ENCODE results near the gene ANO2.

DNA sequence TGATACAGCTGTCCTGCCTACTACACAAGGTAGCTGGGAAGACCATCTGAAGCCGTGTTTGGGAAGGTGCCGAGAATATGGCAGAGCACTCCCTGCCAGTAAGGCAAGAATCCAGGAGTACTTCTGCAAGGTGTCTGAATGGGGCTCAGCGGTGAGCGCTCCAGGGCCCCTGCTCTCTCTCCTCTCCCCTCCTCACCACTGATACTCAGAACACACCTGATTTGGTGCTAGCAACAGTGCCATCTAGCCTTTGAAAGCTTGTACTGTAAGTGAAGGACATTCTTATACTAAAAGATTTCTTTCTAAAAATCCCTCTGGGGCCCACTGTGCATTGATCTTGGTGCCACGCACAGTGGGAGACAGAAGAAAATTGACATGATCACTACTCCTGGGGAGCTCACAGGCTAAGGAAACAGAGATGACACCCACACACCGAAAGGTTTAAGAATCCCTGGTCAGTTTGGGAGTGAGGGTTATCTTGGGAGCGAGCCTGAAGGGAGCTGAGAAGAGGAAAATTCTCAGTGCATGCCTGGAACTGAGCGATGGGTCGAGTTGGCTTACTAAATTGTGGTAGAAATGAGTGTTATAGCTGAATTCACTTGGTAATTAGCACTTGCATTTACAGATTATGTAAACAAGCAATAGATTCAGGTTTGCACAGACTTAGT, 296.2 kb downstream of the ANO2 start:
- TF ChIP-seq POLR2A (IDR thresholded peaks at IDR 0.05): no peak
- TF ChIP-seq, protein P1, sequence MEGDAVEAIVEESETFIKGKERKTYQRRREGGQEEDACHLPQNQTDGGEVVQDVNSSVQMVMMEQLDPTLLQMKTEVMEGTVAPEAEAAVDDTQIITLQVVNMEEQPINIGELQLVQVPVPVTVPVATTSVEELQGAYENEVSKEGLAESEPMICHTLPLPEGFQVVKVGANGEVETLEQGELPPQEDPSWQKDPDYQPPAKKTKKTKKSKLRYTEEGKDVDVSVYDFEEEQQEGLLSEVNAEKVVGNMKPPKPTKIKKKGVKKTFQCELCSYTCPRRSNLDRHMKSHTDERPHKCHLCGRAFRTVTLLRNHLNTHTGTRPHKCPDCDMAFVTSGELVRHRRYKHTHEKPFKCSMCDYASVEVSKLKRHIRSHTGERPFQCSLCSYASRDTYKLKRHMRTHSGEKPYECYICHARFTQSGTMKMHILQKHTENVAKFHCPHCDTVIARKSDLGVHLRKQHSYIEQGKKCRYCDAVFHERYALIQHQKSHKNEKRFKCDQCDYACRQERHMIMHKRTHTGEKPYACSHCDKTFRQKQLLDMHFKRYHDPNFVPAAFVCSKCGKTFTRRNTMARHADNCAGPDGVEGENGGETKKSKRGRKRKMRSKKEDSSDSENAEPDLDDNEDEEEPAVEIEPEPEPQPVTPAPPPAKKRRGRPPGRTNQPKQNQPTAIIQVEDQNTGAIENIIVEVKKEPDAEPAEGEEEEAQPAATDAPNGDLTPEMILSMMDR (IDR thresholded peaks at IDR 0.05 in 4 of 5, conservative IDR thresholded peaks at IDR 0.05 in 1 of 5): peak in 1 of 5 experiments; percentile 25
